ENCODE measurements around the gene MARCHF3.

GRCh38 chr5:127042593-127042992 is 12.2 kb upstream of the MARCHF3 start:
- TF ChIP-seq CTCF (IDR thresholded peaks at IDR 0.05) (no peak), POLR2A (IDR thresholded peaks at IDR 0.05) (no peak)
